ENCODE results near the gene CLDN9.

Gene CLDN9

DNA sequence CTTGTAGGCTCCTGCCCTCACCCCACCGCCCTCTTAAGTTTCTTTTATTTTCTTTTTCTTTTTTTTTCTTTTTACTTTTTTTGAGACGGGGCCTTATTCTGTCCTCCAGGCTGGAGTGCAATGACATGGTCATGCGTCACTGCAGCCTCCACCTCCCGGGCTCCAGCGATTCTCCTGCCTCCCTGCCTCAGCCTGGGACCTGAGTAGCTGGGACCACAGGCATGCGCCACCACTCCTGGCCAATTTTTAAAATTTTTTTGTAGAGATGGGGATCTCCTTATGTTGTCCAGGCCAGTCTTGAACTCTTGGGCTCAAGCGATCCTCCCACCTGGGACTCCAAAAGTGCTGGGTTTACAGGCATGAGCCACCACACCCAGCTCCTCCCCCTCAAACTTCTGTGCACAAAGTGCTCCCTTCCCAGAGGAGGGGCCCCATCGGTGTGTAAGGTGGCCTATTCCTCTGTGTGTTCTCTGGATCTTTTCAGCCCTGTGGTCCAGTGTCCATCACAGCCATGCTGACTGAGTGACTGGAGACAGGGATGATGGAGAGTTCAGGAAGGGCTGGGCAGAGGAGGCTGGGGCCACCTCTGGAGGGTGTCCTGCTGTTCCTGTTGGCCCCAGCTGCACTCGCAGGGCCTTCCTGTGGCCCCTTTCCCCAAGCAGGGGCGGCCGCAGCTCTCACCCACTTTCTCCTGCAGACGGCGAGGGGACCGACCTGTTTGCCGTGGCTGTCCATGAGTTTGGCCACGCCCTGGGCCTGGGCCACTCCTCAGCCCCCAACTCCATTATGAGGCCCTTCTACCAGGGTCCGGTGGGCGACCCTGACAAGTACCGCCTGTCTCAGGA, 43.8 kb downstream of the CLDN9 start:
- DNase-seq (ENCODE audit: low spot score), result no peak

DNA sequence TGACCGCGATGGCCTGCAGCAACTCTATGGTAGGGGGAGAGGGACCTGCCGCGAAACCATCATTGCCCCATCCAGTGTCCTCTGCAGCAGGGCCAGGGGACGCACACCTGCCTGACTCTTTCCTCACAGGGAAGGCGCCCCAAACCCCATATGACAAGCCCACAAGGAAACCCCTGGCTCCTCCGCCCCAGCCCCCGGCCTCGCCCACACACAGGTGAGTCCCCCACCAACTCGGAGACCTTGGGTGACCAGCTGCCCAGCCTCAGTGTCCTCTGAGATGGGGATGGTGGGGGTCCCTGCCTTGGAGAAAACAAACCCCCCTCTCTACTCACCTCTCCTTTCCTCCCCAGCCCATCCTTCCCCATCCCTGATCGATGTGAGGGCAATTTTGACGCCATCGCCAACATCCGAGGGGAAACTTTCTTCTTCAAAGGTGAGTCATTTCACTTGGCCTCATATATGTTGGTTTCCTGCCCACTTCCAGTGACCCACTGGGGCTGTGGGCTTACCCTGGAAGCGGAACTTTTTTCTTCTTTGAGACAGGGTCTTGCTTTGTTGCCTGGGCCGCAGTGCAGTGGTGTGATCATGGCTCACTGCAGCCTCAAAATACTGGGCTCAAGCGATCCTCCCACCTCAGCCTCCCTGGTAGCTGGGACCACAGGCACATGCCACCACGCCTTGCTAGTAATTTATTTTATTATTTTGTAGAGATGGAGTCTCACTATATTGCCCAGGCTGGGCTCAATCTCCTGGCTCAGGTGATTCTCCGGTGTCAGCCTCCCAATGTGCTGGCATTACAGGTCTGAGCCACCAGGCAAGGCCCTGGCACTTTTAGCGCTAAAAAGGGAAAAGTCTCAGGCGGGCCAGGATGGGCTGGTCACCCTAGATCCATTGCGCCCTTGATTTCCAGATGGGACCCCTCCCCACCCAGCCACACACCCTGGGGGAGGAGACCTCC, 44.7 kb downstream of the CLDN9 start:
- DNase-seq (ENCODE audit: low spot score), result no peak

DNA sequence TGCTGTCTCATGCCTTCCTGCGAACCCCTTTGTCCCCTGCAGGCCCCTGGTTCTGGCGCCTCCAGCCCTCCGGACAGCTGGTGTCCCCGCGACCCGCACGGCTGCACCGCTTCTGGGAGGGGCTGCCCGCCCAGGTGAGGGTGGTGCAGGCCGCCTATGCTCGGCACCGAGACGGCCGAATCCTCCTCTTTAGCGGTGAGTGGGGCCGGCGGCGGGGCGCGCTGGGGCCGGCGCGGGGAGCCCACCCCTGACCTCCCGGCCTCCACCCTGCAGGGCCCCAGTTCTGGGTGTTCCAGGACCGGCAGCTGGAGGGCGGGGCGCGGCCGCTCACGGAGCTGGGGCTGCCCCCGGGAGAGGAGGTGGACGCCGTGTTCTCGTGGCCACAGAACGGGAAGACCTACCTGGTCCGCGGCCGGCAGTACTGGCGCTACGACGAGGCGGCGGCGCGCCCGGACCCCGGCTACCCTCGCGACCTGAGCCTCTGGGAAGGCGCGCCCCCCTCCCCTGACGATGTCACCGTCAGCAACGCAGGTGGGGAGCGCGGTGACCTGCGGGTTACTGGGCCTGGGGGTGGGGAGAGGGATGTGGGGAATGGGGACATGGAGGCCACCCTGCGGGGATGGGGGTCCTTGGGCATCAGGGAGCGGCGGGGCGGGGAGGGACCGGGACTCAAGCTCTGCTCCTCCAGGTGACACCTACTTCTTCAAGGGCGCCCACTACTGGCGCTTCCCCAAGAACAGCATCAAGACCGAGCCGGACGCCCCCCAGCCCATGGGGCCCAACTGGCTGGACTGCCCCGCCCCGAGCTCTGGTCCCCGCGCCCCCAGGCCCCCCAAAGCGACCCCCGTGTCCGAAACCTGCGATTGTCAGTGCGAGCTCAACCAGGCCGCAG, 45.7 kb downstream of the CLDN9 start:
- peak; percentile 65 for DNase-seq (ENCODE audit: low spot score)

DNA sequence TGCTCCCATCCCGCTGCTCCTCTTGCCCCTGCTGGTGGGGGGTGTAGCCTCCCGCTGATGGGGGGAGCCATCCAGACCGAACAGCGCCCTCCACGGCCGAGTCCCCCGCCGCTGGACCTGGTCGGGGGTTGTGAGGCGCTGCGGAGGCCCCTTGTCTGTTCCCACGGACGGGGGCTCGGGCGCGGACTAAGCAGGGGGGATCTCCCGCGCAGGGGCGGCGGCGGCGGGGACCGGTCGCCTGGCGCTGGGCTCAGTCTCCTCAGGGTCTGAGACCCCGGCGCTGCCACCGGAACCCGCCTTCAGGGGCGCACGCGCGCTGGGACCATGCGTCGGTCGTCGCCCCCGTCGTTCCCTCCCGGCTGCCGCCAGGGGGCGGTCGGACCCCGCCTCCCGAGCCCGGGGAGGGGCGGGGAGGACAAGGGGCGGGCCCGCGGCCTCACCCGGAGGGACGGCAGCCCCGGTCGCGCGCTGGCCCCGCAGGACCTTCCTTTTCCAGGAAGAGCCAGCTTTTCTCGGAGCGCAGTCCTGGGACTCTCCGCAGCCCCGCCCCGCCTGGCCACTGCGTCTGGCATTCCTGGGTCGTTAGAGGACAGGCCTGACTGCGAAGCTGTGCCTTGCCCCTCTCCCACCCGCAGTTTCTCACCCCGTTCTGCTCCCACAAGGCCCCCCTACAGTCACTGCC, 46.5 kb downstream of the CLDN9 start:
- peak; percentile 90 for DNase-seq (ENCODE audit: low spot score)

DNA sequence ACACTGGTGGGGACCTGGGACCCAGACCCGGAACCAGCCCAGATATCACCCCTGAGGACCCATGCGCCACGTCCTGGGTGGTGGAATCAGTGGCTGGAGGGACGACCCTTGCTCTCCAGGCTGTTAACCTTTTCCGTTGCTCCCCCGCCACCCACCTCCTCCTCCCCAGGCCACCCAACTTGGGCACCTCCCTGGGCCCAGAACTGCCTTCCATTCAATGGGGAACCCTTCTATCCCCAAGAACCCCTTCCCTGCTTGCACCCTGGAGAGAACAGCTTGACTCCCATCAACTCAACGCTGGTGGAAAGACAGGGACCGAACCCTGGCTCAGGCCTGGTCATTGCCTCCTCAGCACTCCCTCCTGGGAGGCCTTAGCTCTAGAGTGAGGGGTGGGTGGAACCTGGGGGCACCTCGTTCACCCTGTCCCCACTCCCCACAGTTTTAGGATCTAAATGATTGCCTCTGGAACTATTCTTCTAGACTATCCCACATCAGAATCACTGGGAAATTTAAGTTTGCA, 47.1 kb downstream of the CLDN9 start:
- no peak for DNase-seq (ENCODE audit: low spot score)

DNA sequence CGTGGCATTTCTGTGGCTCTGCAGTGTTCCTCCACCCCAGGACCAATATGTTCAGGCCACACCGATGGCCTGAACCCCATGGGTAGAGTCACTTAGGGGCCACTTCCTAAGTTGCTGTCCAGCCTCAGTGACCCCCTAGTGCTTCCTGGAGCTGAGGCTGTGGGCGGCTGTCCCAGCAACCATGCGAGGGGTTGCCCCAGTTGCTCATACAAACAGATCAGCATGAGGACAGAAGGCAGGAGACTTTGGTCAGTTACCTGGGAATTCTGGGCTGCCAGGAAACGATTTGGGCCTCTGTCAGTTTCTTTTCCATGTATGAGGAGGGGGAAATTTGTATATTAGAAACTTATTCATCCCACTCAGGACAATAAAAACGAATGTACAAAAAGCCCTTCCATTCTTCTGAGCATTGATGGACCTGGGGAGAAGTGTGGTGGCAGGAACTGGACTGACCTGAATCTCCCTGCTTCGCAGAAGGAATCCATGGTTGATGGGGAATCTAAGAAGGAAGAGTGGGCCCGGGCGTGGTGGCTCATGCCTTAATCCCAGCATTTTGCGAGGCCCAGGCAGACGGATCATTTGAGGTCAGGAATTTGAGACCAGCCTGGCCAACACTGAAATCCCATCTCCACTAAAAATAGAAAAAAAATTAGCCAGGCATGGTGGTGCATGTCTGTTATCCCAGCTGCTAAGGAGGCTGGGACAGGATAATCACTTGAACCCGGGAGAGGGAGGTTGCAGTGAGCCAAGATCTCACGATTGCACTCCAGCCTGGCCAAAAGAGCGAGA, 47.8 kb downstream of the CLDN9 start:
- DNase-seq (ENCODE audit: low spot score), result no peak

DNA sequence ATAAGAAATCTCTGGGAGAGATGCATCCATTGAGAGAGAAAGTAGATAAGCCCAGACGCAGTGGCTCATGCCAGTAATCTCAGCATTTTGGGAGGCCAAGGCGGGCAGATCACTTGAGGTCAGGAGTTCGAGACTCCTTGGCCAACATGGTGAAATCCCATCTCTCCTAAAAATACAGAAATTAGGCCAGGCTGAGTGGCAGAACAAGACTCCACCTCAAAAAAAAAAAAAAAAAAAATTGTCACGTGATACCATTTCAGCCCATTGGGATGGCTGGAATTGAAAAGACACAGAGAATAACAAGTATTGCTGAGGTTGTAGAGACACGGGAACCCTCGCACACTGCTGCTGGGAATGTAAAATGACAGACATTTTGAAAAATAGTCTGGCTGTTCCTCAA, 49.8 kb downstream of the CLDN9 start:
- no peak for DNase-seq (ENCODE audit: low spot score)

DNA sequence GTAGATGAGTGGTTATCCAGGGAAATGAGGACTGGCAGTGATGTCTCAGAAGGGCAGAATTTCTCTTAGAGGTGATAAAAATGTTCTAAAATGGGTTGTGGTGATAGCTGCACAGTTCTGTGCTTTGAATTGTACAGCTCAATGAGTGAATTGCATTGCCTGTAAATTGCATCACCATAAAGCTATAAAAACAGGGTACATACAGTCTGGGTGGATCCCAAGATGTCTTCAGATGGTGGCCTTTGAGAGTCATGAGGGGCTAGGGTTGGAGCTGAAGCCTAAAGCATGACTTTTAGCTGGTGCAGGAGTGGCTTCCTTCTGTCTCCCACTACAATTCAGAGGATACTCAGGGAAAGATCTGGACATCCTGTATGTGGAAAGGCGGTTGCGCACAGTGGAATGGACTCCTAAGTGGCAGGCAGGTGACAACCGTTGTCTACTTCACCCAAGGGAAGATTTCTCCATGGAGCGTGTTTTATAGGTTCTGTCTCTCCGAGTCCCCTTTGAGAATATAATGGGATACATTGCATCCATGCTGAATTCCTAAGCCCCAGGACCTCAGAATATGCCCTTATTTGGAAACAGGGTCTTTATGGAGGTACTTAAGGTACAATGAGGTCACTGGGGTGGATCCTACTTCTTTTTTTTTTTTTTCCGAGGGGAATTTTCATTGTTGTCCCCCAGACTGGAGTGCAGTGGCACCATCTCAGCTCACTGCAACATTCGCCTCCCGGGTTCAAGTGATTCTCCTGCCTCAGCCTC, 51.1 kb downstream of the CLDN9 start:
- DNase-seq (ENCODE audit: low spot score), result no peak

Measured in NAMALWA (cell line).